ENCODE results near the gene RNASE9.
"Not testable (repeated sequence)": the region's sequence is repeated elsewhere in the genome, so short reads cannot be mapped to it uniquely, and the experiment has no call there.

DNA sequence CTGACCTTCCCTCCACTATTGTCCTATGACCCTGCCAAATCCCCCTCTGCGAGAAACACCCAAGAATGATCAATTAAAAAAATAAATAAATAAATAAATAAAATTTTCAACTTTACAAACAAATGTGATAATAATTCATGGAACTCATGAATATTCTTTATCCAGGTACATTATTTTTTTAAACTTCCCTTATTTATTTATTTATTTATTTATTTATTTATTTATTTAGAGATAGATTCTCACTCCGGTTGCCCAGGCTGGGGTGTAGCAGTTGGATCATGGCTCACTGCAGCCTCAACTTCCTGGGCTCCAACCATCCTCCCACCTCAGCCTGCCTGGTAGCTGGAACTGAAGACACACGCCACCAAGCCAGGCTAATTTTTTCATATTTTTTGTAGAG, 53.3 kb downstream of the RNASE9 start:
- TF ChIP-seq, protein P1, sequence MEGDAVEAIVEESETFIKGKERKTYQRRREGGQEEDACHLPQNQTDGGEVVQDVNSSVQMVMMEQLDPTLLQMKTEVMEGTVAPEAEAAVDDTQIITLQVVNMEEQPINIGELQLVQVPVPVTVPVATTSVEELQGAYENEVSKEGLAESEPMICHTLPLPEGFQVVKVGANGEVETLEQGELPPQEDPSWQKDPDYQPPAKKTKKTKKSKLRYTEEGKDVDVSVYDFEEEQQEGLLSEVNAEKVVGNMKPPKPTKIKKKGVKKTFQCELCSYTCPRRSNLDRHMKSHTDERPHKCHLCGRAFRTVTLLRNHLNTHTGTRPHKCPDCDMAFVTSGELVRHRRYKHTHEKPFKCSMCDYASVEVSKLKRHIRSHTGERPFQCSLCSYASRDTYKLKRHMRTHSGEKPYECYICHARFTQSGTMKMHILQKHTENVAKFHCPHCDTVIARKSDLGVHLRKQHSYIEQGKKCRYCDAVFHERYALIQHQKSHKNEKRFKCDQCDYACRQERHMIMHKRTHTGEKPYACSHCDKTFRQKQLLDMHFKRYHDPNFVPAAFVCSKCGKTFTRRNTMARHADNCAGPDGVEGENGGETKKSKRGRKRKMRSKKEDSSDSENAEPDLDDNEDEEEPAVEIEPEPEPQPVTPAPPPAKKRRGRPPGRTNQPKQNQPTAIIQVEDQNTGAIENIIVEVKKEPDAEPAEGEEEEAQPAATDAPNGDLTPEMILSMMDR (IDR thresholded peaks at IDR 0.05) = not testable (repeated sequence)
- TF ChIP-seq POLR2A (IDR thresholded peaks at IDR 0.05) = not testable (repeated sequence)

Data from testis (tissue), 2 donors.